Measurements from ENCODE around the gene MOV10. TPM values are rescaled to one million over a fixed set of nuclear protein-coding genes. Genes with fewer than 3 reads are reported as not detected.
A peak's percentile ranks its signal among the peaks of the same experiment; 100 is the strongest.

The MOV10 gene
- total and polyA plus RNA-seq, 9 of the 15 experiments (the other 6 are each of a cell fraction or from before 2014, with no cell fraction given), result 16.7 to 105 (median 49.5) TPM

DNA sequence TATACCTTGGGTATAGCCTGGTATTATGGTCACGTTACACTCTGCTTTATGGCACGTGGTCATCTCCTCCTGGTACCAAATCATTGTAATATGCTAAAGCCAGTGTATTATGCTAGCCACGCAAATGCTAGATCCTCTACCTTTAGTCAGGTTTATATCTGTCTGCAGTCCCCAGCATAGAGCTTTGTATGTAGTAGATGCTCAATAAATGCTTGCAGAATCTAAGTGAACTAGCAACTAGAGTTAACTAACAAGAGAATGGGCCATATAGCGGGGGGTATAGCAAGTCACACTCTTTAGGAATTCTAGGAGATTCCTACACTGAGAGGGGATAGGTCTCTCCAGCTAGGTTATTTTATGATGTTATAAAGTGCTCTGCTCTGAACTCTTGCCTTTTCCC is 3.0 kb downstream of the MOV10 start (continued):
- TF ChIP-seq, protein P1, sequence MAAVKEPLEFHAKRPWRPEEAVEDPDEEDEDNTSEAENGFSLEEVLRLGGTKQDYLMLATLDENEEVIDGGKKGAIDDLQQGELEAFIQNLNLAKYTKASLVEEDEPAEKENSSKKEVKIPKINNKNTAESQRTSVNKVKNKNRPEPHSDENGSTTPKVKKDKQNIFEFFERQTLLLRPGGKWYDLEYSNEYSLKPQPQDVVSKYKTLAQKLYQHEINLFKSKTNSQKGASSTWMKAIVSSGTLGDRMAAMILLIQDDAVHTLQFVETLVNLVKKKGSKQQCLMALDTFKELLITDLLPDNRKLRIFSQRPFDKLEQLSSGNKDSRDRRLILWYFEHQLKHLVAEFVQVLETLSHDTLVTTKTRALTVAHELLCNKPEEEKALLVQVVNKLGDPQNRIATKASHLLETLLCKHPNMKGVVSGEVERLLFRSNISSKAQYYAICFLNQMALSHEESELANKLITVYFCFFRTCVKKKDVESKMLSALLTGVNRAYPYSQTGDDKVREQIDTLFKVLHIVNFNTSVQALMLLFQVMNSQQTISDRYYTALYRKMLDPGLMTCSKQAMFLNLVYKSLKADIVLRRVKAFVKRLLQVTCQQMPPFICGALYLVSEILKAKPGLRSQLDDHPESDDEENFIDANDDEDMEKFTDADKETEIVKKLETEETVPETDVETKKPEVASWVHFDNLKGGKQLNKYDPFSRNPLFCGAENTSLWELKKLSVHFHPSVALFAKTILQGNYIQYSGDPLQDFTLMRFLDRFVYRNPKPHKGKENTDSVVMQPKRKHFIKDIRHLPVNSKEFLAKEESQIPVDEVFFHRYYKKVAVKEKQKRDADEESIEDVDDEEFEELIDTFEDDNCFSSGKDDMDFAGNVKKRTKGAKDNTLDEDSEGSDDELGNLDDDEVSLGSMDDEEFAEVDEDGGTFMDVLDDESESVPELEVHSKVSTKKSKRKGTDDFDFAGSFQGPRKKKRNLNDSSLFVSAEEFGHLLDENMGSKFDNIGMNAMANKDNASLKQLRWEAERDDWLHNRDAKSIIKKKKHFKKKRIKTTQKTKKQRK (IDR thresholded peaks at IDR 0.05; ENCODE audit: borderline replicate concordance, low read depth, low read length), result no peak
- TF ChIP-seq MYC (IDR thresholded peaks at IDR 0.05; ENCODE audit: low read depth, low read length) (no peak), MYC (CRISPR knock-in tag; IDR thresholded peaks at IDR 0.05; ENCODE audit: borderline replicate concordance, low read depth) (no peak), TFE3 (CRISPR knock-in tag; IDR thresholded peaks at IDR 0.05) (no peak), MCM2 (IDR thresholded peaks at IDR 0.05; ENCODE audit: low read depth) (no peak), TCF7L2 (IDR thresholded peaks at IDR 0.05; ENCODE audit: low read depth, low read length) (no peak), ARNT (IDR thresholded peaks at IDR 0.05) (no peak), DIDO1 (tag; IDR thresholded peaks at IDR 0.05; ENCODE audit: low read depth) (no peak), BDP1 (IDR thresholded peaks at IDR 0.05; ENCODE audit: insufficient read depth, insufficient read length) (no peak), ELF1 (tag; IDR thresholded peaks at IDR 0.05) (no peak), BCOR (IDR thresholded peaks at IDR 0.05) (0 out of 2 replicates have a peak, but pooled peaks have one; percentile 7), KDM1A (IDR thresholded peaks at IDR 0.05) (no peak)
- TF ChIP-seq, protein P2, sequence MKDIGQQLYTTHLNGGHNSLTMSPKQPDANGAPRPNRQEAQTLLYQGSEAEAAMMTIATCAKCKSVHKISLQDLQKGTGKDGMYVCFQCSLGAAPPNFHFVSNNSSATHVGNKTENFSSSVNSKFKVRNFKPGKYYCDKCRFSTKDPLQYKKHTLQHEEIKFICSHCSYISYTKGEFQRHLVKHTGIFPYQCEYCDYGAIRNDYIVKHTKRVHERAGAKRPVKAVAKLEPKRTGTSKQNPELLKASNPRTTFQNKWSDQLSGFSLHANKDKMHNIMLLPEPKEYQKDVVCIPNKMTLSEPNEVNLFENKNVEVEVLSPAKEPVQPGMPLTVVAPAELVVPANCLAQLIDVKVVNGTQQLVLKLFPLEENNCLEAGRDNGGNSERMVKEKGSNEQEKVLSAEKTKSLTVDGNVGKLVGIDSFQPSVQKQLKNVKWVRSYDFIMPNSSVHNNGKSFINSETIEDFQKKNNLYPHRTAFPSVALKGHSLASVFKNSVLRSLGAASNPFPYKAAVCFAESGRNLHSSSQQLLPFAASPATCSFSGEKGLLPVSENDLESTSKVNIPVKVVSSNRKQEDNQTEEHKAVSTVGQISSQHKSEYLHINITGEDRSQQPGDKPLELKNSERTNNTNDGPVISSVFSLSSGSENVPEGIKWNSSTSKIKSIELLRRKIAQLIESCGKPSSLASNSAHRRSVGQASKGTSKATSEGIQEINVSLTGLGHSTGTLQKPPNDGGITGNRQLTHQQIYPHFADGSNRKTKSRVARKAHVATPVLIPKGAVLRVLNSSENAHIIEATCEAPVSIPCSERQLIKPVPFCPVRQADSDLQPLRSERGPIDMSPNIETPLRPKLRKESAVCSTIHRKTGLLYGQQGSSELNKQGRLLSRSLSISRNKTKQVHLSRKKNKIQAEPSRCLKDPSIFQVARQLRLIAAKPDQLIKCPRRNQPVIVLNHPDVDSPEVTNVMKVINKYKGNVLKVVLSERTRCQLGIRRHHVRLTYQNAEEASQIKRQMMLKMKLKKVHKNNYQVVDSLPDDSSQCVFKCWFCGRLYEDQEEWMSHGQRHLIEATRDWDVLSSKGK (CRISPR knock-in tag; IDR thresholded peaks at IDR 0.05), result no peak
